GM12874 (cell line): ENCODE measurements around the gene ALPK1.

Experiments used
- TF ChIP-seq, protein P1 (sequence below): IDR thresholded peaks from 2 replicates; pipeline ENCODE4 v1.5.1; 2011; ENCODE audit warnings: low read depth, mild to moderate bottlenecking, control low read depth, low read length, moderate library complexity; ENCODE audit not compliant: insufficient read depth

The ALPK1 gene

GRCh38 chr4:112288455-112288854, 8.7 kb upstream of the ALPK1 start:
- TF ChIP-seq, protein P1, sequence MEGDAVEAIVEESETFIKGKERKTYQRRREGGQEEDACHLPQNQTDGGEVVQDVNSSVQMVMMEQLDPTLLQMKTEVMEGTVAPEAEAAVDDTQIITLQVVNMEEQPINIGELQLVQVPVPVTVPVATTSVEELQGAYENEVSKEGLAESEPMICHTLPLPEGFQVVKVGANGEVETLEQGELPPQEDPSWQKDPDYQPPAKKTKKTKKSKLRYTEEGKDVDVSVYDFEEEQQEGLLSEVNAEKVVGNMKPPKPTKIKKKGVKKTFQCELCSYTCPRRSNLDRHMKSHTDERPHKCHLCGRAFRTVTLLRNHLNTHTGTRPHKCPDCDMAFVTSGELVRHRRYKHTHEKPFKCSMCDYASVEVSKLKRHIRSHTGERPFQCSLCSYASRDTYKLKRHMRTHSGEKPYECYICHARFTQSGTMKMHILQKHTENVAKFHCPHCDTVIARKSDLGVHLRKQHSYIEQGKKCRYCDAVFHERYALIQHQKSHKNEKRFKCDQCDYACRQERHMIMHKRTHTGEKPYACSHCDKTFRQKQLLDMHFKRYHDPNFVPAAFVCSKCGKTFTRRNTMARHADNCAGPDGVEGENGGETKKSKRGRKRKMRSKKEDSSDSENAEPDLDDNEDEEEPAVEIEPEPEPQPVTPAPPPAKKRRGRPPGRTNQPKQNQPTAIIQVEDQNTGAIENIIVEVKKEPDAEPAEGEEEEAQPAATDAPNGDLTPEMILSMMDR, result no peak

- TF ChIP-seq, protein P1, result no peak
These were observed 7.5 kb upstream of the ALPK1 start for GRCh38 chr4:112289407-112290253.

DNA sequence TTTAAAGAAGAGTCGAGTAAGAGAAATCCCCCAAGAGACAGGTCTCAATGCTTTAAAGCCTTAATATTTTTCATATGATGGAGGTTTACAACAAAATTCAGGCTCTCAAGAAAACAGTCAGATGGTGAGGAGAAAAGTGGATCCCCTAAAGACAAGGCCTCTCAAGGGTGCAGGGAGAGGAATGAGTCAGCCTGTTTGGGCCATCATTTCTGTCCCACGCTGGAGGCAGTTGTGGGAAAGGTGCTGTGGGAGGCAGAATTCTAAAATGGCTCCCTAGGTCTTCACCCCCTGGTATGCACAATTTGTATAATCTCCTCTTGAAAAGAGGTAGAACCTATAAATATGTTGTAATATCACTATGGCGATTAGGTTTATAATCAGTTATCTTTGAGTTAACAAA, 6.8 kb upstream of the ALPK1 start:
- TF ChIP-seq, protein P1, result no peak

- TF ChIP-seq, protein P1, result no peak
These were observed 2.6 kb downstream of the ALPK1 start for GRCh38 chr4:112299721-112300120.

GRCh38 chr4:112302320-112303274, 5.4 kb downstream of the ALPK1 start:
- TF ChIP-seq, protein P1, result no peak

- TF ChIP-seq, protein P1, result no peak
These were observed 14.3 kb downstream of the ALPK1 start for GRCh38 chr4:112311516-112311915.

DNA sequence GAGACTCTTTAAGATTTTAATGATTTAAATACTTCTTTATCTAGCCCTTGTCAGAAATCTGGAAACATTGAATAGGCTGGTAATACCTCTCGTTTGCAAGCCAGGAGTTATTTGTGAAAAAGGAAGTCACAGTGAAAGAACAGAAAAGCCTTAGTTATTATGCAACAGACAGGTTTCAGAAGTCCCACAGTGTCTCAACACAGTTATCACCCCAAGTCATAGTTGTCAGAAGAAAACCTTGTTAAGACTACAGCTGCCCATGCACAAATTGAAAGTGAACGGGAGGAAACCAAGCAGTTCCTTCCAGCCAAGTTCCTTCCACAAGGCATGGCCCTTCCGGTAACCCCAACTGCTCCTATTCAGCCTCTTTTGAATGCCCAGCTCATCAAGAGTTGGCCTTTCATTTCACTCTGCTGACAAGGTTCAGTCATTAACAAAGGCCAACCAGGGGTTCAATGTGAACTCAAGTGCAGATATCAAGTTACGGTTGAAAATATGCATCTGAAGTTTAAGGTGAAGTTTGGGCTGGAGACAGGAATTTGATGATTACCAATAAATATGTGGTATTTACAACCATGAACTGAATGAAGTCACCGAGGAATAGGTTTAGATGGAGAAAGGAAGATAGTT, 15.6 kb downstream of the ALPK1 start:
- TF ChIP-seq, protein P1, result no peak
